MM.1S (cell line): ENCODE results near the gene SERPINI1.

Experiments
- CTCF ChIP-seq: fragments of 300-600 bp; sonication (generic); IDR thresholded peaks from 2 replicates; pipeline ENCODE4 v1.5.1; 2016; ENCODE audit warnings: antibody characterized with exemption, low read length, mixed read lengths
- EZH2phosphoT487 ChIP-seq: fragments of 300-600 bp; sonication (generic); IDR thresholded peaks from 2 replicates; pipeline ENCODE4 v1.6.1; 2018; ENCODE audit warnings: antibody characterized with exemption, low read length

GRCh38 chr3:167718582-167718981 lies 16.9 kb upstream of the SERPINI1 start:
- no peak for TF ChIP-seq EZH2phosphoT487
- no peak for TF ChIP-seq CTCF
